Measurements from ENCODE around the gene RRAS.

RRAS gene

GRCh38 chr19:49590971-49591730 is 48.8 kb downstream of the RRAS start, which contains the start of gene PRR12:
Gene PRR12, plus strand, starts transcription at chr19:49591182. Its CDS starts 473 bp downstream, at chr19:49591655.
- H3K4me3 ChIP-seq (replicated peaks; ENCODE audit: low read depth, low read length), result peak within 1 kb of the TSS; percentile 54
- DNase-seq (ENCODE audit: extremely low read depth, low read depth), result no peak
- no peak for TF ChIP-seq CTCF (IDR thresholded peaks at IDR 0.05; ENCODE audit: low read depth, low read length, missing control alignments)

GRCh38 chr19:49590071-49590970 is 49.6 kb downstream of the RRAS start:
- no peak for TF ChIP-seq CTCF (IDR thresholded peaks at IDR 0.05; ENCODE audit: low read depth, low read length, missing control alignments)

GRCh38 chr19:49589502-49589905 is 50.4 kb downstream of the RRAS start:
- TF ChIP-seq CTCF (IDR thresholded peaks at IDR 0.05; ENCODE audit: low read depth, low read length, missing control alignments), result no peak
- no peak for DNase-seq (ENCODE audit: extremely low read depth, low read depth)
- H3K4me3 ChIP-seq (replicated peaks; ENCODE audit: low read depth, low read length), result no peak overlapping the region

More at GRCh38 chr19:49590071-49590970, 49.6 kb downstream of the RRAS start:
- peak overlapping the region; percentile 54 for H3K4me3 ChIP-seq (replicated peaks; ENCODE audit: low read depth, low read length)
- peak; percentile 96 for DNase-seq (ENCODE audit: extremely low read depth, low read depth)

- H3K4me3 ChIP-seq (replicated peaks; ENCODE audit: low read depth, low read length), result no peak overlapping the region
- TF ChIP-seq CTCF (IDR thresholded peaks at IDR 0.05; ENCODE audit: low read depth, low read length, missing control alignments), result no peak
- DNase-seq (ENCODE audit: extremely low read depth, low read depth), result no peak
These were observed 51.4 kb downstream of the RRAS start for GRCh38 chr19:49588365-49589122.

- no peak for TF ChIP-seq CTCF (IDR thresholded peaks at IDR 0.05; ENCODE audit: low read depth, low read length, missing control alignments)
- H3K4me3 ChIP-seq (replicated peaks; ENCODE audit: low read depth, low read length), result no peak overlapping the region
These were observed 52.7 kb downstream of the RRAS start for GRCh38 chr19:49587227-49587626.

More at GRCh38 chr19:49587227-49587626, 52.7 kb downstream of the RRAS start:
- DNase-seq (ENCODE audit: extremely low read depth, low read depth), result no peak

All from HFF-Myc (cell line).